Activated CD4-positive, alpha-beta T cell treated with anti-CD3 and anti-CD28 coated beads for 24 hours (primary cell): Measurements from ENCODE around the gene PLEKHG3.

Experiments
- DNase-seq, 2 donors: peaks; one replicate each; pipeline ENCODE4 v3.0.0-alpha.2; 2020; ENCODE audit warnings: low read depth in 2 of 2

PLEKHG3 gene

GRCh38 chr14:64706593-64707193 is 2.5 kb downstream of the PLEKHG3 start:
- DNase-seq: no peak

GRCh38 chr14:64707661-64708060 is 3.4 kb downstream of the PLEKHG3 start:
- DNase-seq: no peak

- no peak for DNase-seq
Observed at GRCh38 chr14:64708148-64709004, 4.2 kb downstream of the PLEKHG3 start.

- DNase-seq: no peak
Observed at GRCh38 chr14:64709126-64709525, 4.9 kb downstream of the PLEKHG3 start.

- DNase-seq: no peak
Observed at GRCh38 chr14:64711039-64711438, 6.8 kb downstream of the PLEKHG3 start.

GRCh38 chr14:64713677-64714076 is 9.5 kb downstream of the PLEKHG3 start:
- DNase-seq: no peak

GRCh38 chr14:64714432-64715025 is 10.3 kb downstream of the PLEKHG3 start:
- DNase-seq: no peak

GRCh38 chr14:64715146-64715627 is 11.0 kb downstream of the PLEKHG3 start:
- no peak for DNase-seq

- DNase-seq: no peak
Observed at GRCh38 chr14:64715628-64716412, 11.6 kb downstream of the PLEKHG3 start.

GRCh38 chr14:64717870-64718269 is 13.6 kb downstream of the PLEKHG3 start:
- no peak for DNase-seq

GRCh38 chr14:64718762-64719161 is 14.5 kb downstream of the PLEKHG3 start:
- DNase-seq: no peak

GRCh38 chr14:64719601-64720000 is 15.4 kb downstream of the PLEKHG3 start:
- no peak for DNase-seq

GRCh38 chr14:64720131-64720576 is 15.9 kb downstream of the PLEKHG3 start:
- no peak for DNase-seq

GRCh38 chr14:64721391-64721791 is 17.2 kb downstream of the PLEKHG3 start:
- DNase-seq: no peak

GRCh38 chr14:64721899-64722298 is 17.7 kb downstream of the PLEKHG3 start:
- no peak for DNase-seq

GRCh38 chr14:64722842-64723447 is 18.7 kb downstream of the PLEKHG3 start:
- DNase-seq: no peak

- no peak for DNase-seq
Observed at GRCh38 chr14:64723691-64724577, 19.7 kb downstream of the PLEKHG3 start.

- no peak for DNase-seq
Observed at GRCh38 chr14:64724578-64724930, 20.3 kb downstream of the PLEKHG3 start.

- DNase-seq: no peak
Observed at GRCh38 chr14:64725261-64725815, 21.1 kb downstream of the PLEKHG3 start.
